Measurements from ENCODE around the gene TRIP13. TPM values are rescaled to one million over a fixed set of nuclear protein-coding genes. Genes with fewer than 3 reads are reported as not detected.
"Not testable (repeated sequence)": the region's sequence is repeated elsewhere in the genome, so short reads cannot be mapped to it uniquely, and the experiment has no call there.

The TRIP13 gene
- total and polyA plus RNA-seq, 2 experiments from 2014 or later = 19.5 to 20.4 TPM

GRCh38 chr5:852431-853401 lies 40.0 kb upstream of the TRIP13 start:
- TF ChIP-seq EZH2phosphoT487 (IDR thresholded peaks at IDR 0.05; ENCODE audit: insufficient read depth, low read depth) (no peak), EZH2 (IDR thresholded peaks at IDR 0.05; ENCODE audit: insufficient read depth, poor library complexity, severe bottlenecking) (no peak)
- Histone ChIP-seq H4K20me1 (ENCODE audit: insufficient read depth) (no peaks in the 10 kb centered on the region), H3F3A (ENCODE audit: insufficient read depth) (no peaks in the 10 kb centered on the region), H3K4me2 (ENCODE audit: unreplicated experiment) (no peak overlapping the region), H3K79me2 (ENCODE audit: insufficient read depth) (no peaks in the 10 kb centered on the region), H3K4me3 (no peak overlapping the region), H3K9me2 (ENCODE audit: insufficient read depth) (no peaks in the 10 kb centered on the region), H2AFZ (no peak overlapping the region), H3K4me1 (ENCODE audit: insufficient read depth) (no peaks in the 10 kb centered on the region), H3K9me3 (ENCODE audit: low read depth) (no peaks in the 10 kb centered on the region), H3K27me3 (replicated peaks; ENCODE audit: insufficient read depth) (peaks cover 4% of the 10 kb centered on the region; the same call in 1 of the 2 replicates), H3K9ac (no peak overlapping the region), H3K27ac (no peak overlapping the region), H3K36me3 (ENCODE audit: low read depth) (no peaks in the 10 kb centered on the region)
- in situ Hi-C loops (cut with MboI) = no loop called here
- DNase-seq = no peak
- 80 to 83% methylated on average over 42 to 55 of the region's 55 CpGs for WGBS, 2 experiments (ENCODE audit: low coverage in 1 of 2, low lambda C conversion rate in 2 of 2, missing lambda C conversion rate in 2 of 2)

- in situ Hi-C loops (cut with MboI); H3K36me3 ChIP-seq (ENCODE audit: low read depth); H3K9me2 ChIP-seq (ENCODE audit: insufficient read depth); H3K4me1 ChIP-seq (ENCODE audit: insufficient read depth); H3K4me3 ChIP-seq; H4K20me1 ChIP-seq (ENCODE audit: insufficient read depth); H3K27me3 ChIP-seq (replicated peaks; ENCODE audit: insufficient read depth); H3K4me2 ChIP-seq (ENCODE audit: unreplicated experiment); H3K79me2 ChIP-seq (ENCODE audit: insufficient read depth); H3K9me3 ChIP-seq (ENCODE audit: low read depth); H3K9ac ChIP-seq; H2AFZ ChIP-seq; H3F3A ChIP-seq (ENCODE audit: insufficient read depth); H3K27ac ChIP-seq; DNase-seq: not testable (repeated sequence)
- 64 to 84% methylated on average over 7 to 18 of the region's 18 CpGs for WGBS, 2 experiments (ENCODE audit: low coverage in 1 of 2, low lambda C conversion rate in 2 of 2, missing lambda C conversion rate in 2 of 2)
These were observed 39.1 kb upstream of the TRIP13 start for GRCh38 chr5:853416-854090.

- no peak overlapping the region for H3K4me3 ChIP-seq
- H3K36me3 ChIP-seq (ENCODE audit: low read depth) = no peaks in the 10 kb centered on the region
- in situ Hi-C loops (cut with MboI) = no loop called here
- no peak overlapping the region for H3K27ac ChIP-seq
- WGBS, 2 experiments (ENCODE audit: low coverage in 1 of 2, low lambda C conversion rate in 2 of 2, missing lambda C conversion rate in 2 of 2) = 70 to 74% methylated on average over 10 to 13 of the region's 13 CpGs
- no peaks in the 10 kb centered on the region for H3K4me1 ChIP-seq (ENCODE audit: insufficient read depth)
- TF ChIP-seq EZH2phosphoT487 (IDR thresholded peaks at IDR 0.05; ENCODE audit: insufficient read depth, low read depth) = no peak
- no peak for TF ChIP-seq EZH2 (IDR thresholded peaks at IDR 0.05; ENCODE audit: insufficient read depth, poor library complexity, severe bottlenecking)
- no peaks in the 10 kb centered on the region for H4K20me1 ChIP-seq (ENCODE audit: insufficient read depth)
- H3K4me2 ChIP-seq (ENCODE audit: unreplicated experiment) = no peak overlapping the region
- H2AFZ ChIP-seq = no peak overlapping the region
- no peak overlapping the region for H3K9ac ChIP-seq
- no peaks in the 10 kb centered on the region for H3K9me3 ChIP-seq (ENCODE audit: low read depth)
- H3K79me2 ChIP-seq (ENCODE audit: insufficient read depth) = no peaks in the 10 kb centered on the region
- no peaks in the 10 kb centered on the region for H3K9me2 ChIP-seq (ENCODE audit: insufficient read depth)
- DNase-seq = no peak
- H3F3A ChIP-seq (ENCODE audit: insufficient read depth) = no peaks in the 10 kb centered on the region
- peaks cover 4% of the 10 kb centered on the region; the same call in 1 of the 2 replicates for H3K27me3 ChIP-seq (replicated peaks; ENCODE audit: insufficient read depth)
These were observed 38.5 kb upstream of the TRIP13 start for GRCh38 chr5:854217-854616.

- no peaks in the 10 kb centered on the region for H3K79me2 ChIP-seq (ENCODE audit: insufficient read depth)
- in situ Hi-C loops (cut with MboI) = no loop called here
- 83 to 91% methylated on average over 16 to 32 of the region's 32 CpGs for WGBS, 2 experiments (ENCODE audit: low coverage in 1 of 2, low lambda C conversion rate in 2 of 2, missing lambda C conversion rate in 2 of 2)
- H3K4me1 ChIP-seq (ENCODE audit: insufficient read depth) = no peaks in the 10 kb centered on the region
- H3K9ac ChIP-seq = no peak overlapping the region
- no peaks in the 10 kb centered on the region for H3K9me3 ChIP-seq (ENCODE audit: low read depth)
- no peak overlapping the region for H3K4me3 ChIP-seq
- peaks cover 4% of the 10 kb centered on the region; the same call in 1 of the 2 replicates for H3K27me3 ChIP-seq (replicated peaks; ENCODE audit: insufficient read depth)
- no peaks in the 10 kb centered on the region for H3K9me2 ChIP-seq (ENCODE audit: insufficient read depth)
- TF ChIP-seq EZH2 (IDR thresholded peaks at IDR 0.05; ENCODE audit: insufficient read depth, poor library complexity, severe bottlenecking) = no peak
- no peak for TF ChIP-seq EZH2phosphoT487 (IDR thresholded peaks at IDR 0.05; ENCODE audit: insufficient read depth, low read depth)
- no peak overlapping the region for H3K4me2 ChIP-seq (ENCODE audit: unreplicated experiment)
- H3K27ac ChIP-seq = no peak overlapping the region
- no peak for DNase-seq
- no peaks in the 10 kb centered on the region for H3K36me3 ChIP-seq (ENCODE audit: low read depth)
- no peaks in the 10 kb centered on the region for H4K20me1 ChIP-seq (ENCODE audit: insufficient read depth)
- H2AFZ ChIP-seq = no peak overlapping the region
- no peaks in the 10 kb centered on the region for H3F3A ChIP-seq (ENCODE audit: insufficient read depth)
These were observed 37.5 kb upstream of the TRIP13 start for GRCh38 chr5:854966-855743.
